ENCODE measurements around the gene TPRX1. TPM values are rescaled to one million over a fixed set of nuclear protein-coding genes. Genes with fewer than 3 reads are reported as not detected.
"Not testable (repeated sequence)": the region's sequence is repeated elsewhere in the genome, so short reads cannot be mapped to it uniquely, and the experiment has no call there.

Gene TPRX1, protein sequence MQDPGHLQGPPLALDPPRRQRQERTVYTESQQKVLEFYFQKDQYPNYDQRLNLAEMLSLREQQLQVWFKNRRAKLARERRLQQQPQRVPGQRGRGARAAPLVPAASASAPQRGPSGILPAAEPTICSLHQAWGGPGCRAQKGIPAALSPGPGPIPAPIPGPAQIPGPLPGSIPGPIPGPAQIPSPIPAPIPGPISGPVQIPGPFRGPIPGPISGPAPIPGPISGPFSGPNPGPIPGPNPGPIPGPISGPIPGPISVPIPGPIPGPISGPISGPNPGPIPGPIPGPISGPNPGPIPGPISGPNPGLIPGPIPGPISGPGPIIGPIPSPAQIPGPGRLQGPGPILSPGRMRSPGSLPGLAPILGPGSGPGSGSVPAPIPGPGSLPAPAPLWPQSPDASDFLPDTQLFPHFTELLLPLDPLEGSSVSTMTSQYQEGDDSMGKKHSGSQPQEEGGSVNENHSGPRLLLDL
- total RNA-seq = not detected in 2 replicates

DNA sequence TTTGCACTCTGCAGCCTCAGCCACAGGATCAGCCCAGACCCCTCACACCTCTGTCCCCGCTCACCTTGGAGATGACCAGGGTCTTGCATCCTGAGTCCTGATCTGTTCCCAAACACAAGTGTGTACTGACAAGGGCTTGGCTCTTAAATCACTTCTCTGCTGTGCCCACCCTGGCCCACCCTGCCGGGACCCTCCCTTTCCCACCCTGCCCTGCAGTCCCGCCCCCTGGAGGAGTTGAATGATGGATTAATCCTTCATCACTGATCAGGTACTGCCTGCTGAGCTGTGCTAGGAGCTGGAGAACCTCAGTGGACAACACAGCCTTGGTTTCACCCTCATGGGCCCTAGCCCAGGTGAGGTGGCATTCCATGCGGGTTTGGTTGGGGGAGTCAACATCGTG lies at the start of gene TPRX1:
TPRX1 (minus strand) TSS at position 101 of the 400 bp plus-strand sequence; CDS start at position 89, 12 bp downstream.
- not testable (repeated sequence) for DNase-seq (ENCODE audit: low read depth in 2 of 2)

DNA sequence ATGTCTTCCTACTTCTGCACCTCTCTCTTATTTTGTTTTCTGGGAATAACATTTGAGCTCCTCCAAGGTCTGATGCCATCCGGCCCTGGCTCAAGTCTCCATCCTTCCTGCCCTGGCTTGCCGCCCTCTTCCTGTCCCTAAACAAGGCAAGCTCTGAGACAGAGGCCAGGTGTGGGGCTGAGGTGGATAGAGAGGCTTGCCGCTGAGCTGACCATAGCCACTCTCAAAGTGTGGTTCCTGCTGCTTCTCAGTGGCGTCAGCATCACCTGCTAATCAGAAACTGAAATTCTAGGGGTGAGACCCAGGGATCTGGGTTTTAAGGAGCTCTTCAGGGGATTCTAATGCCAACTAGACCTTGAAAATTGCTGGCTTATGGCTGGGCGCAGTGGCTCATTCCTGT lies 48.7 kb upstream of the TPRX1 start:
- DNase-seq (ENCODE audit: low read depth in 2 of 2) = no peak

DNA sequence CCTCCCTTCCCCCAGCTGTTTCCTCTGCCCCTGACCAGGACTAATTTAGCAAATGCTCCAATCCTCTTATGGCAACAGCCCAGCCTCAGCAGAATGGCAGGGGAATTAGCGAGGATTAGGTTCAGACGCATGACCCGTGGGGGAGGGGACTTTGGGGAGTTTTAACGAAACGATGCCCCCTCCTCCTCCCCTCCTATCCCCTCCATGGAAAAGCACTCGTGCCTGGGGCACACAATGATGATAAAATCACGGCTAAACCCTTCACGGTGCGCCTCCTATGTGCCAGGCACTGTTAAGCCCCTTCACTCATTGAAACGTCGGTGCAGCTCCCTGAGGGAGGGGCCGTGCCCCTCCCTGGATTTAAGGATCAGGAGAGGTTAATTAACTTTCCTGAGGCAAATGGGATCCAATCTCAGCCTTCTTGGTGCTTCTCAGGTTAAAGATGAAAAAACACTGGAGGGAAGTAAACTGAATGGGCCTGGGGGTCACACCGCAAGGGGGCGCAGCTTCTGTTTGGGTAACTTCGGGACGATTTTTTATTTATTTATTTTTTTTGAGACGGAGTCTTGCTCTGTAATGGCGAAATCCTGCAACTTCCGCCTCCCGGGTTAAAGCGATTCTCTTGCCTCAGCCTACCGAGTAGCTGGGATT lies 44.6 kb upstream of the TPRX1 start:
- no peak for DNase-seq (ENCODE audit: low read depth in 2 of 2)

DNA sequence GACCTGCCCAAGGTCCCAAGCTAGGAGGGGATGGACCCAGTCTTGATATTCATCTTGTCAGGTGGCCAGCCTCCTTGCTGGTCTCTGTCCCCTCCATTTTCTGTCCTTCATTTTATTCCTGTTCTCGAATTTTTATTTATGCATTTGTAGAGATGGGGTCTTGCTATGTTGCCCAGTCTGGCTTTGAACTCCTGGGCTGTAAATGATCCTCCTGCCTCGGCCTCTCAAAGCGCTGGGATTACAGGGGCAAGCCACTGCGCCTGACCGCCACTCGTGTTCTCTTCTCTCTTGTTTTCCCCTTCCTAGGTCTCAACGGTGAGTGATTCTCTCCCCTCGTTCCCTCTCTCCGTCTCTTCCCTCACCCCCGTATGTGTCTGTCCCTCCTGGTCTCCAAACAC lies 44.1 kb upstream of the TPRX1 start:
- DNase-seq (ENCODE audit: low read depth in 2 of 2) = no peak

DNA sequence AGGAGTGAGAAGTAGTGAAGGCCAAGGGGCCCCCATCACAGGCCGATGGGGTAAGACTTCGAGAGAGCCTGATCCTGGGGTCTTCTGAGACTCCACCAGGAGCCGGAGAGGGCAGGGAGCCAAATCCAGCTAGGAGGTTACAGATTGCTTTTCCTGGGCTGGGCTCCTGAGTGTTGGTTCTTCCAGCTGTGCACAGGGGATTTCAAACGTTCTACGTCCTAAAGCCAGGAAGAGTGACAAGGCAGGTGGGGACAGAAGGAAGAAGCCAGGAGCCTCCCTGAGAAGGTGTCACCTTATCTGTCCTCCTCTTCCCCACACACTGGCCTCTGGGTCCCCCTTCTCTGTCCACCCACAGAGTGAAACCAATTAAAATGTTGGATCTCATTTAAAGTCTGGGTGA lies 38.6 kb upstream of the TPRX1 start:
- no peak for DNase-seq (ENCODE audit: low read depth in 2 of 2)

DNA sequence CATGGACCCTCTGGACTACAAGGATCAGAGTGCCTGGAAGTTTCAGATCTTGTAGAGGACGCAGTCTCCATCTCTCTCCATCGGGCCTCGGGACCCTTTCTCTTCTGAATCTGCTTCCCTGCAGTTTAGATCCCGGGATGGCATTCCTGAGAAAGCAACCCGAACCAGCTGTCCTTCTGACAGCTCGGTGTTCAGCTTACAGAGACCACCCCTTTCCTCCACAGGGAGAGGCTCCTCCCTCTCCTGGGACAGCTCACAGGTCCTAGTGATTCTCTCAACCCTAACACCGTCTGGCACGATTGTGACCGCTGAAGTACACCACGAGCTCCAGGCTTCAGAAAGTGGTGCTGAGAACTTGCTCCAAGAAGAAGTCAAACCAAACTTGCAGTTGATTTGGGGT lies 35.6 kb upstream of the TPRX1 start:
- DNase-seq (ENCODE audit: low read depth in 2 of 2) = no peak

DNA sequence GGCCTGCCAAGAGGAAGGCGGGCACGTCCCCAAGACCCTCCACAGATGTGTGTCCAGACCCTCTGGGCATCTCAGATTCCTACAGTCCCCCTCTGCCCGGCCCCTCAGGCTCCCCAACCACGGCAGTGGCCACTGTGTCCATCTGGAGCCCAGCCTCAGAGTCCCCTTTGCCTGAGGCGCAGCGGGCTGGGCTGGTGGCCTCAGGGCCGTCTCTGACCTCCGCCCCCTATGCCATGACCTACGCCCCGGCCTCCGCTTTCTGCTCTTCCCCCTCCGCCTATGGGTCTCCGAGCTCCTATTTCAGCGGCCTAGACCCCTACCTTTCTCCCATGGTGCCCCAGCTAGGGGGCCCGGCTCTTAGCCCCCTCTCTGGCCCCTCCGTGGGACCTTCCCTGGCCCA lies 35.1 kb upstream of the TPRX1 start:
- DNase-seq (ENCODE audit: low read depth in 2 of 2) = no peak

DNA sequence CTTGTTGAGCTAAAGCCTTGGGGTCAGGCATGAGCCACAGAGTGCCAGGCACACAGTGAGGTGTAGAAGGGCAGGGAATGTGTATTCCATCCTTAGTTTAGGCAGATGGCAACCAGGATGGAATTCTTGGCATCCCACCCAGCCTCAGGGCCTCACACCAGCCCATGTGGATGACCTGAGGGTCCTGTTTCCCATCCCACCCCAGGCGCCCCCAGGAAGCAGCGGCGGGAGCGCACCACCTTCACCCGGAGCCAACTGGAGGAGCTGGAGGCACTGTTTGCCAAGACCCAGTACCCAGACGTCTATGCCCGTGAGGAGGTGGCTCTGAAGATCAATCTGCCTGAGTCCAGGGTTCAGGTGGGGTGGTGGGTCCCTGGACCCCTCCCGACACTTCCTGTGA lies 31.7 kb upstream of the TPRX1 start:
- DNase-seq (ENCODE audit: low read depth in 2 of 2) = no peak

DNA sequence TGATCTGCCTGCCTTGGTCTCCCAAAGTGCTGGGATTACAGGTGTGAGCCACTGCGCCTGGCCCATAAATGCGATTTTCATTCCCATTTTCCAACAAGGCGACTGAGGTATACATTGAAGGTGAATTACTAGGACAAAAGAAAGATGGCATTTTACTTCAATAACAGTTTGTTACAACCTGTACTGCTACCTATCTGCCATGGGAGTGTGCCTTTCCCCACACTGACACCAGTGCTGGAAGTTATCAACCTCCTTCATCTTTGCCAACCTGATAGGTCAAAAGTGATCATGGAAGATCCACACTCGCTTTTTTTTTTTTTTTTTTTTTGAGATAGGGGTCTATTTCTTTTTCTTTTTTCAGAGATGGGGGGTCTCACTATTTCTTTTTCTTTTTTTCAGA lies 28.4 kb upstream of the TPRX1 start:
- DNase-seq (ENCODE audit: low read depth in 2 of 2) = no peak

DNA sequence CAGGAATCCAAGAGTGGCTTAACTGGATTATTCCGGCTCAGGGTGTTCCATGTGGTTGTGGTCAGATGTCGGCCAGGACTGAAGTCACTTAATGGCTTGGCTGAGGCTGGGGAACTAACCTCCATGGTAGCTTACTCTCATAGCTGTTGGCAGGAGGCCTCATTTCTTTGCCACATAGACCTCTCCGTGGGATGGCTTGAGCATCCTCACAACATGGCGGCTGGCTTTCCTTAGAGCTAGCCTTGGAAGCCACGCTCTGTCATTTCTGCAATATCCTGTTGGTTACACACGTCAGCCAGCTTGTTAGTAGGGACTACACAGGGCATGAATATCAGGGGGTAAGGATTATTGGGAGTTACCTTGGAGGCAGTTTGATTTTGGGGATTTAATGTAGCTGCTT lies 22.4 kb upstream of the TPRX1 start:
- no peak for DNase-seq (ENCODE audit: low read depth in 2 of 2)

DNA sequence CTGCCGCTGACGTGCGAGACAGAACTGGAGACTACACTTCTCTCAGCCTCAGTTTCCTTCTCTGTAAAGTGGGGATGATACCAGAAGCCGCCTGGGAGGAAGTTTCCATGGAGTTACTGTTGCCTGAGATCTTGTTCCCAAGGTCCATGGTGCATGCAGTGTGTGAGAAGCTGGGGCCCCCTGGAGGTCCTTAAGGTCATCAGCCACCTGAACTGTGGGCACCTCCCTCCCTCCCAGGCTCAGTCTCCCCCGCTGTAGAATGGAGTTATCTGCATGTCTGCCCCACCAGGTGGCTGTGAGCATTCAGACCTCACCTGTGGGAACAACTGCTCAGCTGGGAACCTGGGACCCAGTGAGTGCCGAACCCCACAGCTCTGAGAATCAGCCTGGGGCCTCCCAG lies 20.0 kb upstream of the TPRX1 start:
- DNase-seq (ENCODE audit: low read depth in 2 of 2) = no peak

DNA sequence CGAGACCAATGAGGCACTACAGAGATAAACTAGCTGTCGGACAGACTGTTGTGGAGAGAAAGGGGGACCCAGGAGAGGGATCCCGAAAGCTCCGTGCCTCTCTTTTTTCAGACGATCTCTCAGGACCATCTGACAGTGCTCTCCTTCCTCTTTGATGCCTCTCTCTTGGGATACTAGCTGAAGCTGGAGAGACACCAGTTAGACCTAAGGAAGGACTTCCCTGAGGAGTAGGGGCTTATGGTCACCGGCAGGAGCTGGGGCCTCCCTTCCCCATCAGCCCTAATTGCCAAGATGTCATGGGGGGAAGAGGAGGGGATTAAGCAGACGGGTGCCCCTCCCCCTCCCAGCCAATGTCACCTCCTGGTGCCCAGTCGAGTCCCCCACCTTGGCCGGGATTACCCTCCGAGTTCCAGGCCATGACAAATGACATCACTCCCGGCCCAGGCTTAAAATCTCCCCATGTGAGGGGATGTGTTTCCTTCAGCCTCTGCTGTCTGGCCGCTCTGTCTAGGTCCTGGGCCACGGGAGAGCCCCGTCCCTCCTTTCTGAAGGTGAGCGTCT lies 17.2 kb upstream of the TPRX1 start, which contains the start of gene CRX:
CRX (plus strand) TSS at position 478 of the 561 bp plus-strand sequence. CDS start 12,507 bp downstream, outside the sequence.
- no peak for DNase-seq (ENCODE audit: low read depth in 2 of 2)

DNA sequence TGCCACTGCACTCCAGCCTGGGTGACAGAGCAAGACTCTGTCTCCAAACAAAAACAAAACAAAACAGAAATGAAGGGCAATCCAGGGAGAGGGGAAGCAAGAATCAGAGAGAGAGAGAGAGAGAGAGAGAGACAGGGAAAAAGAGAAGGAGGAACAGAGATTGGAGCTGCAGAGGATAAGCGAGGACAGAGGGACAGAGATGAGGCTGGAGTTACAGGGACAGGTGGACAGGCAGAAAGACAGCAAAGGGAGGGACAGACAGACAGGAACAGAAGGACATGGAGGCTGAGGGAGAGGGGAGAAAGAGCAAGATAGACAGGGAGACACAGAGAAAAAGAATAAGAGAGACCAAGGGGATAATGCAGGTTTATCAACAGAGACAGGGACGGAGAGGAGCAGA lies 16.1 kb upstream of the TPRX1 start:
- no peak for DNase-seq (ENCODE audit: low read depth in 2 of 2)

DNA sequence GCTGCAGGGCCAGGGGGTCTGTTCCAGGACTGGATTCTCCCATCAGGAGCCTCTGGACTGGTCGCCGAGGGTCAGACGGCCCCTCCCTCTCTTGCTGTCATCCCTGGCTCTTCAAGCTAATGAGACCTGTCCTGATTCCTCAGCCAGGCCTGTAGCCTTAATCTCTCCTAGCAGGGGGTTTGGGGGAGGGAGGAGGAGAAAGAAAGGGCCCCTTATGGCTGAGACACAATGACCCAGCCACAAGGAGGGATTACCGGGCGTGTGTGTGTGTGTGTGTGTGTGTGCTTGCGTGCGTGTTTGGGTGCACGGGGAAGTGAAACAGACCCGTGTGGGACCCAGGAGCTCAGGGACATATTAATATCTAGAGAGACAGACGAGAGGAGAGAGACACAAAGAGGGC lies 15.5 kb upstream of the TPRX1 start:
- no peak for DNase-seq (ENCODE audit: low read depth in 2 of 2)

DNA sequence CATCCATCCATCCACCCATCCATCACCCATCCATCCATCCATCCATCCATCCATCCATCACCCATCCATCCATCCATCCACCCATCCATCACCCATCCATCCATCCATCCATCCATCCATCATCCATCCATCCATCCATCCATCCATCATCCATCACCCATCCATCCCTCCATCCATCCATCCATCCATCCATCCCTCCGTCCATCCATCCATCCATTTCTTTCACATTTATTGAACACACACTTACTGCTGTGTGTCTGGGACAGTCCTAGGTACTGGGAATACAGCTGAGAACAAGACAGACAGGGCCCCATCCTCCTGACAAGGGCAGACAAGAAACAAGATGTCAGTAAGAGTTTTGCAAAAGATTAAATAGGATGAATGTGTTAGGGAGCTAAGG lies 13.9 kb upstream of the TPRX1 start:
- DNase-seq (ENCODE audit: low read depth in 2 of 2) = not testable (repeated sequence)

DNA sequence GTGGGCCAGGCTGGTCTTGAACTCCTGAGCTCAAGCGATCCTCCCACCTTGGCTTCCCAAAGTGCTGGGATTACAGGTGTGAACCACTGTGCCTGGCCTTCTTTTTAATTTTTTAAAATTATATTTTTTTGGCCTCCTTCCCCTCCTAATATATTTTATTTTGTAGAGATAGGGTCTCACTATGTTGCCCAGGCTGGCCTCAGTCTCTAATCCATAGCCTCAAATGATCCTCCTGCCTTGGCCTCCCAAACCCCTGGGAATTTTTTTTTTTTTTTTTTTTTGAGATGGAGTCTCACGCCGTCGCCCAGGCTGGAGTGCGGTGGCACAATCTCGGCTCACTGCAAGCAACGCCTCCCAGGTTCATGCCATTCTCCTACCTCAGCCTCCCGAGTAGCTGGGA lies 11.9 kb upstream of the TPRX1 start:
- DNase-seq (ENCODE audit: low read depth in 2 of 2) = not testable (repeated sequence)

DNA sequence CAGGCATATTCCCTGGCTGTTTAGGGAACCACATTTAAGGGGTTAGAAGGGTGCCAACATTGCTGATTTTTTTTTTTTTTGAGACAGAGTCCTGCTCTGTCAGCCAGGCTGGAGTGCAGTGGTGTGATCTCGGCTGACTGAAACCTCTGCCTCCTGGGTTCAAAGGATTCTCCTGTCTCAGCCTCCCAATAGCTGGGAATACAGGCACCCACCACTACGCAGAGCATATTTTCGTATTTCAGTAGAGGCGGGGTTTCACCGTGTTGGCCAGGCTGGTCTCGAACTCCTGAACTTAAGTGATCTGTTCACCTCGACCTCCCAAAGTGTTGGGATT lies 9.6 kb upstream of the TPRX1 start:
- DNase-seq (ENCODE audit: low read depth in 2 of 2) = no peak

DNA sequence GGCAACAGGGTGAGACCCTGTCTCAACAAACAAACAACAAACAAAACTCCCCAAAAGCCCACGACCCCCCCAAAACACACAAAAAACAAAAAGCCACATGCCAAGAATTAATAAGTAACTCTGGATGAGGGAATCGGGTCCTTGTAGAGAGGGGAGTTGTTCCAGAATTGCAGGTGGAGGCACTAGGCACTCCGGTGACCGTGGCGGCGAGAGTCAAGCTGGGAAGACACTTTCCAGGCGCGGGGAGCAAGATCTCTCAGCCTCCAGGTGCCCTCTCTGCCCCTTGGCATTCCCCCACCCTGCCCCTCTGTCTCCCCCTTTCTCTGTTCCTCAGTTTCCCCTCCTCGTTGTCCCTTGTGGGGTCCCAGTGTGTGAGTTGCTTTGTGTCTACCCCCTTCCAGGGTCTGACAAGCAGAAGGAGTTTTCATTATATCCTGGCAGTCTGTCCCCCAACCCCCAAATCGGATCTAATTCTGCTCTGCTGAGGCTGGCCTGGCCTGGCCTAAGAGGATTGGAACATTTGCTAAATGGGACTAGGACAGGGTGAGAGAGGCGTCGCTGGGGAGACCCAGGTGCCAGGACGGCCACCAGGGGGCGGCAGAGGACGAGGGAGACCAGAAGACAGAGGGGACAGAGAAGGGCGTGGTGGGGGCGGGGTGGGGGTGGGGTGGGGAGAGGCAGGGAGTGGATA lies 9.1 kb upstream of the TPRX1 start:
- peak; percentile 36 to 68 for DNase-seq (ENCODE audit: low read depth in 2 of 2)

DNA sequence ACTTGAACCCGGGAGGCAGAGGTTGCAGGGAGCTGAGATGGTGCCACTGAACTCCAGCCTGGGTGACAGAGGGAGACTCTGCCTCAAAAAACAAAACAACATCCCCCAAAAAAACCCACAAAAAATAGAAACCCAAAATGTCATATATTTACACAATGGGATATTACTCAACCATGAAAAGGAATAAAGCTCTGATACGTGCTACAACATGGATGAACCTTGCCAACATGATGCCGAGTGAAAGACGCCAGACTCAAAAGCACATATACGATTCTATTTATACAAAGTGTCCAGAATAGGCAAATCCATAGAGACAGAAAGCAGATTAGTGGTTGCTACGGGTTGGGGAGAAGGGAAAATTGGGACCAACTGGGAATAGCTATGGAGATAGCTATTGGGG lies 2.1 kb upstream of the TPRX1 start:
- DNase-seq (ENCODE audit: low read depth in 2 of 2) = no peak

DNA sequence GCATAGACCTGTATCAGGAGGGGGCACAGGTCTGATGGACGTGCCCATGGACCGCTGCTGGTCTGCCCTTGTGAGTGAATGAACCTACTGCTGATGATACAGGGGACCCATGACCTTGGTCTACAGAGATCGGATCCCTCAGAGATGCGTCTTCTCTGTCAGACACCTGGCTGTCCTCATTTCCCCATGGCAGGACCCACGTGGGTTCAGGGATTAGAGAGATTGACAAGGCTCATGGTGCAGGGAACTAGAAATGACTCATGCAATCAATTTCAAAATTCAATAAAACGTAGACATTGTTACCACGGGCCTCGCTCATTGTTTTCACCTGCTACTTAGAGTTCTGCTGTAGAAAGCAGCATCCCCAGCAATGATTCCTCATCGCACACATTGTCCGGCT lies 962 bp upstream of the TPRX1 start:
- no peak for DNase-seq (ENCODE audit: low read depth in 2 of 2)

DNA sequence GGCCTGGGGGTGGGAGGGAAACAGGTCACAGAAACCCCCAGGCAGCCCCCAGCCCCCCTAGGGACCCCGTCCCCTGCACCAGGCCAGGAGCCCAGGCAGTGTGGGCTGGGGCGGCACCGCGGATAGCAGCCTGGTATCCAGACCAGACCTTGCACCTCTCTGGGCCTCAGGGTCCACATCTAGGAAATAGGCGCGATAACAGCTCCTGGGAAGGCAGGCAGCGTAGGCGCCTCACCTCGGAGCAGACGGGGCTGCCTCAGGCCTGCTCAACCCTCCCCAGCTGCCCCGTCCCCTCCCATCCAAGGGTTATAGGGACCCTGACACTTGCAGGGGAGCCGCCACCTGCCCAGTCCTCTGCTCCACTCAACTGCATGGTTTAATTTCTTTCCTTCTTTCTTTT lies 680 bp downstream of the TPRX1 start:
- DNase-seq (ENCODE audit: low read depth in 2 of 2) = not testable (repeated sequence)

DNA sequence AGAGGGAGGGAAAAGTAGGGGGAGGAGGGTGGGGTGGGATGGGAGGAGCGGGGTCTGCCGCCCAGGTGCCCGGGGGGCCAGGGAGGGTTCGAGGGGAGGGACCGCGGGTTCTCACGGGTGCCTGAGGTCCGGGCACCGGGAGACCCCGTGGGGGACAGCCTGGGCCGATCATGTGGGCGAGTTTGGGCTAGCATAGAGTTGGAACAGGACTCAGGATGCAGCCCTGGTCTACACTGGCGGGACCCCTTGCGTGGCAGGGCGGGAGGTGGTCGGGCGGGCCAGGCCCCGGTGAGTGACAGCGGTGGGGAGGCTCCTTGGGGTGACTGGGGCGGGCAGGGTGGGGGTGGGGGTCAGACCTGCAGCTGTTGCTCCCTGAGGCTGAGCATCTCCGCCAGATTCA lies 1.2 kb downstream of the TPRX1 start:
- DNase-seq (ENCODE audit: low read depth in 2 of 2) = not testable (repeated sequence)

All from lung microvascular endothelial cell (primary cell).